Breast epithelium (tissue), 4 donors: ENCODE results near the gene SLC1A7. TPM values are rescaled to one million over a fixed set of nuclear protein-coding genes. Genes with fewer than 3 reads are reported as not detected.
A peak's percentile ranks its signal among the peaks of the same experiment; 100 is the strongest.
"Not testable (repeated sequence)": the region's sequence is repeated elsewhere in the genome, so short reads cannot be mapped to it uniquely, and the experiment has no call there.

Experiments
- DNase-seq, 2 donors: peaks; one replicate each; pipeline ENCODE4 v3.0.0-alpha.2; 2019; ENCODE audit warnings: low spot score in 2 of 2
- H3K27ac ChIP-seq, 2 donors: fragments of 200-600 bp; sonication (generic) in 1 of 2; one replicate each; pipeline ENCODE4 v1.5.1; 2016 to 2019; ENCODE audit warnings: mild to moderate bottlenecking in 1 of 2
- H3K27me3 ChIP-seq, 2 donors: fragments of 200-600 bp; sonication (generic) in 1 of 2; one replicate each; pipeline versions ENCODE4 v1.5.1 to v1.6.0; 2017 to 2019; ENCODE audit warnings: control low read depth in 1 of 2, mild to moderate bottlenecking in 1 of 2
- H3K36me3 ChIP-seq: fragments of 200-600 bp; one replicate; pipeline ENCODE4 v1.5.1; 2019
- H3K4me1 ChIP-seq, 2 donors: fragments of 200-600 bp; sonication (generic); one replicate each; pipeline ENCODE4 v1.5.1; 2016 to 2019; ENCODE audit warnings: control low read depth in 1 of 2
- H3K4me3 ChIP-seq, 3 donors: fragments of 200-600 bp; sonication (generic); 1 replicate in 2 of 3; 2 replicates in 1 of 3; pipeline ENCODE4 v1.5.1; 2016 to 2019; ENCODE audit warnings: mild to moderate bottlenecking in 3 of 3, moderate library complexity in 2 of 3
- H3K9me3 ChIP-seq, 2 donors: fragments of 200-600 bp; sonication (generic) in 1 of 2; one replicate each; pipeline ENCODE4 v1.5.1; 2016 to 2019; ENCODE audit warnings: control low read depth in 1 of 2
- CTCF ChIP-seq, 3 donors: fragments of 450-650 bp; IDR thresholded peaks; one replicate each; pipeline ENCODE4 v1.5.1; 2016 to 2017; ENCODE audit warnings: antibody characterized with exemption in 3 of 3, mild to moderate bottlenecking in 3 of 3, moderate library complexity in 3 of 3
- POLR2A ChIP-seq: fragments of 450-650 bp; IDR thresholded peaks from one replicate; pipeline ENCODE4 v1.6.1; 2016; ENCODE audit warnings: antibody characterized with exemption, mild to moderate bottlenecking, moderate library complexity
- POLR2AphosphoS5 ChIP-seq, 3 donors: sonication (generic); formaldehyde crosslinking; IDR thresholded peaks; one replicate each; pipeline ENCODE4 v1.6.1; 2017; ENCODE audit warnings: antibody characterized with exemption in 3 of 3
- intact Hi-C: fragments of 100-400 bp; cut with DNase I; formaldehyde crosslinking; loops from one replicate; pipeline ENCODE4 v1.15.1; 2023; ENCODE audit warnings: low total_unique reads
- total RNA-seq, 3 donors: library from RNA; depleted of rRNA; stranded (reverse); fragments of >200 nt; gene quantifications; one replicate each; pipeline ENCODE4 v1.1.0, GENCODE V29; 2016

Gene SLC1A7
- total RNA-seq, 3 donors from 2014 or later = 0.16 TPM; not detected in 2

- Histone ChIP-seq H3K9me3 (no peaks in the 10 kb centered on the region), H3K36me3 (no peaks in the 10 kb centered on the region), H3K27ac (no peak overlapping the region), H3K27me3 (no peaks in the 10 kb centered on the region), H3K4me3 (no peak overlapping the region), H3K4me1 (no peaks in the 10 kb centered on the region)
- DNase-seq = no peak
- TF ChIP-seq POLR2A = no peak
- TF ChIP-seq CTCF (IDR thresholded peaks at IDR 0.05) = no peak
- TF ChIP-seq POLR2AphosphoS5 (IDR thresholded peaks at IDR 0.05) = no peak
- intact Hi-C loops = no loop called here
These were observed 44.1 kb upstream of the SLC1A7 start for GRCh38 chr1:53186533-53186932.

- DNase-seq, H3K27me3 ChIP-seq, H3K9me3 ChIP-seq, H3K4me1 ChIP-seq, H3K27ac ChIP-seq, H3K36me3 ChIP-seq, intact Hi-C loops, H3K4me3 ChIP-seq: not testable (repeated sequence)
These were observed 43.5 kb upstream of the SLC1A7 start for GRCh38 chr1:53185955-53186297.

- DNase-seq = no peak
- TF ChIP-seq POLR2AphosphoS5 (IDR thresholded peaks at IDR 0.05) (no peak), CTCF (IDR thresholded peaks at IDR 0.05) (no peak), POLR2A (no peak)
- intact Hi-C loops = no loop called here
- no peaks in the 10 kb centered on the region for H3K4me1 ChIP-seq
- H3K27me3 ChIP-seq = no peaks in the 10 kb centered on the region
- H3K27ac ChIP-seq = peak overlapping the region in 1 of 2 donors; percentile 53
- no peaks in the 10 kb centered on the region for H3K36me3 ChIP-seq
- H3K9me3 ChIP-seq = no peaks in the 10 kb centered on the region
- no peak overlapping the region for H3K4me3 ChIP-seq
These were observed 40.9 kb upstream of the SLC1A7 start for GRCh38 chr1:53183095-53183990.

GRCh38 chr1:53182716-53183094, 40.3 kb upstream of the SLC1A7 start:
- H3K36me3 ChIP-seq = no peaks in the 10 kb centered on the region
- H3K27me3 ChIP-seq = no peaks in the 10 kb centered on the region
- no peak for DNase-seq
- H3K4me3 ChIP-seq = no peak overlapping the region
- no peaks in the 10 kb centered on the region for H3K4me1 ChIP-seq
- peak overlapping the region; percentile 4 to 53 for H3K27ac ChIP-seq
- no peaks in the 10 kb centered on the region for H3K9me3 ChIP-seq
- no peak for TF ChIP-seq POLR2AphosphoS5 (IDR thresholded peaks at IDR 0.05)
- TF ChIP-seq POLR2A = no peak
- no peak for TF ChIP-seq CTCF (IDR thresholded peaks at IDR 0.05)
- intact Hi-C loops = no loop called here

- no peaks in the 10 kb centered on the region for H3K27me3 ChIP-seq
- intact Hi-C loops = no loop called here
- peak; percentile 65 to 88 for DNase-seq
- peak in 2 of 3 donors; percentile 17 to 40 for TF ChIP-seq POLR2AphosphoS5 (IDR thresholded peaks at IDR 0.05)
- peak; percentile 73 to 84 (median 80) for TF ChIP-seq CTCF (IDR thresholded peaks at IDR 0.05)
- TF ChIP-seq POLR2A = no peak
- H3K36me3 ChIP-seq = no peaks in the 10 kb centered on the region
- no peaks in the 10 kb centered on the region for H3K4me1 ChIP-seq
- H3K27ac ChIP-seq = peak overlapping the region; percentile 4 to 53
- no peaks in the 10 kb centered on the region for H3K9me3 ChIP-seq
- H3K4me3 ChIP-seq = no peak overlapping the region
These were observed 39.7 kb upstream of the SLC1A7 start for GRCh38 chr1:53182111-53182593.
